Smooth muscle cell (in vitro differentiated cells): Measurements from ENCODE around the gene PLXNB1. TPM values are rescaled to one million over a fixed set of nuclear protein-coding genes. Genes with fewer than 3 reads are reported as not detected.

ENCODE experiments used
- DNase-seq: peaks from one replicate; lab custom pipeline; 2025; ENCODE audit not compliant: unreplicated experiment; lab: John Stamatoyannopoulos, UW
- H2AFZ ChIP-seq: fragments of 200-600 bp; sonication (generic); 2 replicates; pipeline ENCODE4 v1.6.0; 2016; ENCODE audit warnings: antibody characterized with exemption, low read depth, mild to moderate bottlenecking
- H3F3A ChIP-seq: fragments of 200-600 bp; sonication (generic); 2 replicates; pipeline ENCODE4 v1.6.0; 2017; ENCODE audit warnings: antibody characterized with exemption, low read depth
- H3K27ac ChIP-seq: fragments of 200-600 bp; sonication (generic); 2 replicates; pipeline ENCODE4 v1.5.1; 2016; ENCODE audit warnings: low read depth, mild to moderate bottlenecking
- H3K27me3 ChIP-seq: fragments of 200-600 bp; sonication (generic); 2 replicates; pipeline ENCODE4 v1.6.1; 2016; ENCODE audit warnings: low read depth, mild to moderate bottlenecking
- H3K36me3 ChIP-seq: fragments of 200-600 bp; sonication (generic); 2 replicates; pipeline ENCODE4 v1.5.1; 2016; ENCODE audit warnings: low read depth
- H3K4me1 ChIP-seq: fragments of 200-600 bp; sonication (generic); 2 replicates; pipeline ENCODE4 v1.5.1; 2016; ENCODE audit warnings: low read depth
- H3K4me2 ChIP-seq: fragments of 200-600 bp; sonication (generic); 2 replicates; pipeline ENCODE4 v1.6.0; 2016; ENCODE audit warnings: mild to moderate bottlenecking
- H3K4me3 ChIP-seq: fragments of 200-600 bp; sonication (generic); 2 replicates; pipeline ENCODE4 v1.5.1; 2016; ENCODE audit warnings: mild to moderate bottlenecking
- H3K79me2 ChIP-seq: fragments of 200-600 bp; sonication (generic); 2 replicates; pipeline ENCODE4 v1.6.0; 2016; ENCODE audit warnings: low read depth, mild to moderate bottlenecking
- H3K9ac ChIP-seq: fragments of 200-600 bp; sonication (generic); 2 replicates; pipeline ENCODE4 v1.6.0; 2016; ENCODE audit warnings: low read depth
- H3K9me3 ChIP-seq: fragments of 200-600 bp; sonication (generic); replicated peaks from 2 replicates; pipeline ENCODE4 v1.5.1; 2016; ENCODE audit warnings: low read depth
- H4K20me1 ChIP-seq: fragments of 200-600 bp; sonication (generic); 2 replicates; pipeline ENCODE4 v1.6.0; 2016; ENCODE audit warnings: low read depth
- whole genome bisulfite sequencing: methylation state at CpG from one replicate; pipeline ENCODE4 v1.1.7; 2016; ENCODE audit warnings: low lambda C conversion rate; 5-methylcytosine and 5-hydroxymethylcytosine counted together
- polyA plus RNA-seq: library from polyadenylated mRNA; unstranded; fragments of >200 nt; fragmentation: Nextera tagmentation; extraction: Ambion mirVana; gene quantifications from 2 replicates; pipeline ENCODE4 v1.2.1, GENCODE V29; 2016
- total RNA-seq: library from RNA; depleted of rRNA; stranded (reverse); fragments of >200 nt; gene quantifications from 2 replicates; pipeline ENCODE4 v1.2.3, GENCODE V29; 2014
- TF ChIP-seq, protein P1 (sequence below): fragments of 200-600 bp; sonication (generic); IDR thresholded peaks from 2 replicates; pipeline ENCODE4 v1.5.1; 2017; ENCODE audit warnings: borderline replicate concordance, mild to moderate bottlenecking, antibody characterized with exemption; ENCODE audit not compliant: insufficient read depth, poor library complexity, severe bottlenecking

The PLXNB1 gene
- total and polyA plus RNA-seq, 2 experiments from 2014 or later = 15.5 to 26.9 TPM

- H3K4me3 ChIP-seq = no peak overlapping the region
- peaks cover 11% of the 10 kb centered on the region for H3K4me1 ChIP-seq
- no peak for DNase-seq
- WGBS = 92% methylated on average over 8 of the region's 8 CpGs
- TF ChIP-seq, protein P1, sequence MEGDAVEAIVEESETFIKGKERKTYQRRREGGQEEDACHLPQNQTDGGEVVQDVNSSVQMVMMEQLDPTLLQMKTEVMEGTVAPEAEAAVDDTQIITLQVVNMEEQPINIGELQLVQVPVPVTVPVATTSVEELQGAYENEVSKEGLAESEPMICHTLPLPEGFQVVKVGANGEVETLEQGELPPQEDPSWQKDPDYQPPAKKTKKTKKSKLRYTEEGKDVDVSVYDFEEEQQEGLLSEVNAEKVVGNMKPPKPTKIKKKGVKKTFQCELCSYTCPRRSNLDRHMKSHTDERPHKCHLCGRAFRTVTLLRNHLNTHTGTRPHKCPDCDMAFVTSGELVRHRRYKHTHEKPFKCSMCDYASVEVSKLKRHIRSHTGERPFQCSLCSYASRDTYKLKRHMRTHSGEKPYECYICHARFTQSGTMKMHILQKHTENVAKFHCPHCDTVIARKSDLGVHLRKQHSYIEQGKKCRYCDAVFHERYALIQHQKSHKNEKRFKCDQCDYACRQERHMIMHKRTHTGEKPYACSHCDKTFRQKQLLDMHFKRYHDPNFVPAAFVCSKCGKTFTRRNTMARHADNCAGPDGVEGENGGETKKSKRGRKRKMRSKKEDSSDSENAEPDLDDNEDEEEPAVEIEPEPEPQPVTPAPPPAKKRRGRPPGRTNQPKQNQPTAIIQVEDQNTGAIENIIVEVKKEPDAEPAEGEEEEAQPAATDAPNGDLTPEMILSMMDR = no peak
- H3K79me2 ChIP-seq = peaks cover 21% of the 10 kb centered on the region
- no peaks in the 10 kb centered on the region for H3K9me3 ChIP-seq
- peak overlapping the region; percentile 74 for H3K27ac ChIP-seq
- no peaks in the 10 kb centered on the region for H3K36me3 ChIP-seq
- peaks cover 5% of the 10 kb centered on the region for H3F3A ChIP-seq
- no peak overlapping the region for H3K4me2 ChIP-seq
- H3K27me3 ChIP-seq = no peaks in the 10 kb centered on the region
- H2AFZ ChIP-seq = no peak overlapping the region
- peaks cover 18% of the 10 kb centered on the region for H4K20me1 ChIP-seq
- no peak overlapping the region for H3K9ac ChIP-seq
These were observed 1.5 kb upstream of the PLXNB1 start for GRCh38 chr3:48431224-48432029.

- Histone ChIP-seq H3K36me3 (no peaks in the 10 kb centered on the region), H3K4me1 (peaks cover 15% of the 10 kb centered on the region), H2AFZ (no peak overlapping the region), H3K9me3 (no peaks in the 10 kb centered on the region), H3K9ac (no peak overlapping the region), H3K27ac (no peak overlapping the region), H4K20me1 (peaks cover 25% of the 10 kb centered on the region), H3K79me2 (peaks cover 22% of the 10 kb centered on the region), H3K4me3 (no peak overlapping the region), H3F3A (peaks cover 5% of the 10 kb centered on the region), H3K4me2 (no peak overlapping the region), H3K27me3 (no peaks in the 10 kb centered on the region)
- TF ChIP-seq, protein P1 = no peak
- 100% methylated on average over 1 of the region's 1 CpG for WGBS
- no peak for DNase-seq
These were observed 819 bp upstream of the PLXNB1 start for GRCh38 chr3:48430708-48431101.

- no peaks in the 10 kb centered on the region for H3K27me3 ChIP-seq
- TF ChIP-seq, protein P1 = no peak
- H4K20me1 ChIP-seq = peaks cover 37% of the 10 kb centered on the region
- peak overlapping the region; percentile 90 for H3K4me2 ChIP-seq
- no peaks in the 10 kb centered on the region for H3K36me3 ChIP-seq
- peak overlapping the region; percentile 66 for H2AFZ ChIP-seq
- no peaks in the 10 kb centered on the region for H3K9me3 ChIP-seq
- H3K9ac ChIP-seq = peak overlapping the region; percentile 73
- WGBS = 2% methylated on average over 26 of the region's 86 CpGs
- peak overlapping the region; percentile 2 for H3K27ac ChIP-seq
- DNase-seq = peak; percentile 27
- peaks cover 15% of the 10 kb centered on the region for H3K4me1 ChIP-seq
- peaks cover 5% of the 10 kb centered on the region for H3F3A ChIP-seq
- peak overlapping the region; percentile 87 for H3K4me3 ChIP-seq
- H3K79me2 ChIP-seq = peaks cover 27% of the 10 kb centered on the region
These were observed 448 bp downstream of the PLXNB1 start for GRCh38 chr3:48429317-48429959.
